ENCODE data around the gene CAPZA1. TPM values are rescaled to one million over a fixed set of nuclear protein-coding genes. Genes with fewer than 3 reads are reported as not detected.
"Not testable (repeated sequence)": the region's sequence is repeated elsewhere in the genome, so short reads cannot be mapped to it uniquely, and the experiment has no call there.

CAPZA1 gene
- total and polyA plus RNA-seq, 4 donors = 28.6 to 74.8 (median 48.9) TPM

DNA sequence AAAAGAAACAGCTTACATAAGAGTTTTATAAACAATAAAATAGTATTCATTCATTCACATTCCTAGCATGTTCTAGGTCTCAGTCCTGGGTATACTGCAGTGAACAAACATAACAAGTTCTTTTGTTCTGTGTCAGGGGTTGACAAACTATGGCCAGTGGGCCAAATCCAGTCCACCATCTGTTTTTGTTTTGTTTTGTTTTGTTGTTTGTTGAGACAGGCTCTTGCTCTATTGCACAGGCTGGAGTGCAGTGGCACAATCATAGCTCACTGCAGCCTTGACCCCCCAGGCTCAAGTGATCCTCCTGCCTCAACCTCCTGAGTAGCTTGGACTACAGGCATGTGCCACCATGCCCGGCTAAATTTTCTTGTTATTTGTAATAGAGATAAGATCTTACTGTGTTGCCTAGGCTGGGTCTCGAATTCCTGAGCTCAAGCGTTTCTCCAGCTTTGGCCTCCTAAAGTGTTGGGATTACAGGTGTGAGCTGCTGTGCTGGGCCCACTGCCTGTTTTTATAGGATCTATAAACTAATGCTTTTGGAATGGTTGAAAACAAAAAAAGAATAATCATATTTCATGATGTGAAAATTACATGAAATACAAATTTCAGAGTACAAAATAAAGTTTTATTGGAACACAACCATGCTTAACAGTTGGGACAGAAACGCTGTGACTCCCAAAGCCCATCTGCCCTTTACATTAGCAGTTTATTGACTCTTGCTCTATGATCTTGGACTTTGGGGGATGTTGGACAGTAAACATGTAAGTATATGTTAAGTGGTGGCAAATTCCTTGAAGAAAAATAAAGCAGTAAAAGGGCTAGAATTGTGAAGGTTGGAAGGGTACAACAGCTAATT, 17.9 kb downstream of the CAPZA1 start (continued):
- TF ChIP-seq REST (IDR thresholded peaks at IDR 0.05) (no peak), TAF1 (conservative IDR thresholded peaks at IDR 0.05) (no peak)

GRCh38 chr1:112638110-112638428, 18.4 kb downstream of the CAPZA1 start:
- H3K9me3 ChIP-seq (ENCODE audit: control insufficient read depth in 4 of 4, low read length in 3 of 4) = no peaks in the 10 kb centered on the region
- H3K27me3 ChIP-seq (ENCODE audit: control insufficient read depth in 4 of 4, insufficient read depth in 4 of 4, low read length in 3 of 4) = no peaks in the 10 kb centered on the region
- no peak overlapping the region for H3K27ac ChIP-seq (ENCODE audit: low read depth in 1 of 2, low read length in 2 of 2)
- no peak overlapping the region for H3K4me3 ChIP-seq (ENCODE audit: low read depth in 1 of 3, low read length in 3 of 3)
- 100% methylated on average over 1 of the region's 1 CpG for WGBS
- peaks cover 7 to 14% (median 12%) of the 10 kb centered on the region in 4 donors for H3K4me1 ChIP-seq (ENCODE audit: control insufficient read depth in 4 of 4, insufficient read depth in 4 of 4, low read length in 3 of 4)
- no peaks in the 10 kb centered on the region for H3K36me3 ChIP-seq (ENCODE audit: control insufficient read depth in 4 of 4, insufficient read depth in 3 of 4, low read depth in 1 of 4, low read length in 3 of 4)
- no peak overlapping the region for H3K9ac ChIP-seq (ENCODE audit: low read depth in 1 of 2, low read length in 2 of 2)
- no peak for DNase-seq (ENCODE audit: low spot score)
- TF ChIP-seq NR2F2 (IDR thresholded peaks at IDR 0.05) = no peak
- no peak for TF ChIP-seq CTCF (IDR thresholded peaks at IDR 0.05; ENCODE audit: low read depth, low read length, missing input control)
- no peak for TF ChIP-seq RXRA (IDR thresholded peaks at IDR 0.05)

GRCh38 chr1:112640437-112640836, 20.8 kb downstream of the CAPZA1 start:
- not testable (repeated sequence) for H3K27ac ChIP-seq (ENCODE audit: low read depth in 1 of 2, low read length in 2 of 2); H3K4me3 ChIP-seq (ENCODE audit: low read depth in 1 of 3, low read length in 3 of 3); H3K4me1 ChIP-seq (ENCODE audit: control insufficient read depth in 4 of 4, insufficient read depth in 4 of 4, low read length in 3 of 4); H3K36me3 ChIP-seq (ENCODE audit: control insufficient read depth in 4 of 4, insufficient read depth in 3 of 4, low read depth in 1 of 4, low read length in 3 of 4); H3K9me3 ChIP-seq (ENCODE audit: control insufficient read depth in 4 of 4, low read length in 3 of 4); H3K9ac ChIP-seq (ENCODE audit: low read depth in 1 of 2, low read length in 2 of 2); DNase-seq (ENCODE audit: low spot score); H3K27me3 ChIP-seq (ENCODE audit: control insufficient read depth in 4 of 4, insufficient read depth in 4 of 4, low read length in 3 of 4)
- 93% methylated on average over 23 of the region's 23 CpGs for WGBS

- H3K27ac ChIP-seq (ENCODE audit: low read depth in 1 of 2, low read length in 2 of 2) = no peak overlapping the region
- WGBS = 95% methylated on average over 2 of the region's 2 CpGs
- no peaks in the 10 kb centered on the region for H3K9me3 ChIP-seq (ENCODE audit: control insufficient read depth in 4 of 4, low read length in 3 of 4)
- peaks cover 2 to 8% (median 3%) of the 10 kb centered on the region in 4 donors for H3K36me3 ChIP-seq (ENCODE audit: control insufficient read depth in 4 of 4, insufficient read depth in 3 of 4, low read depth in 1 of 4, low read length in 3 of 4)
- no peak for DNase-seq (ENCODE audit: low spot score)
- H3K4me3 ChIP-seq (ENCODE audit: low read depth in 1 of 3, low read length in 3 of 3) = no peak overlapping the region
- H3K27me3 ChIP-seq (ENCODE audit: control insufficient read depth in 4 of 4, insufficient read depth in 4 of 4, low read length in 3 of 4) = no peaks in the 10 kb centered on the region
- peaks cover 0 to 2% (median 0%) of the 10 kb centered on the region in 4 donors for H3K4me1 ChIP-seq (ENCODE audit: control insufficient read depth in 4 of 4, insufficient read depth in 4 of 4, low read length in 3 of 4)
- no peak overlapping the region for H3K9ac ChIP-seq (ENCODE audit: low read depth in 1 of 2, low read length in 2 of 2)
- TF ChIP-seq TAF1 (conservative IDR thresholded peaks at IDR 0.05) (no peak), SP1 (IDR thresholded peaks at IDR 0.05) (no peak), RAD21 (IDR thresholded peaks at IDR 0.05) (no peak), JUND (IDR thresholded peaks at IDR 0.05) (no peak), CTCF (IDR thresholded peaks at IDR 0.05; ENCODE audit: low read depth, low read length, missing input control) (no peak)
- TF ChIP-seq, protein P1, sequence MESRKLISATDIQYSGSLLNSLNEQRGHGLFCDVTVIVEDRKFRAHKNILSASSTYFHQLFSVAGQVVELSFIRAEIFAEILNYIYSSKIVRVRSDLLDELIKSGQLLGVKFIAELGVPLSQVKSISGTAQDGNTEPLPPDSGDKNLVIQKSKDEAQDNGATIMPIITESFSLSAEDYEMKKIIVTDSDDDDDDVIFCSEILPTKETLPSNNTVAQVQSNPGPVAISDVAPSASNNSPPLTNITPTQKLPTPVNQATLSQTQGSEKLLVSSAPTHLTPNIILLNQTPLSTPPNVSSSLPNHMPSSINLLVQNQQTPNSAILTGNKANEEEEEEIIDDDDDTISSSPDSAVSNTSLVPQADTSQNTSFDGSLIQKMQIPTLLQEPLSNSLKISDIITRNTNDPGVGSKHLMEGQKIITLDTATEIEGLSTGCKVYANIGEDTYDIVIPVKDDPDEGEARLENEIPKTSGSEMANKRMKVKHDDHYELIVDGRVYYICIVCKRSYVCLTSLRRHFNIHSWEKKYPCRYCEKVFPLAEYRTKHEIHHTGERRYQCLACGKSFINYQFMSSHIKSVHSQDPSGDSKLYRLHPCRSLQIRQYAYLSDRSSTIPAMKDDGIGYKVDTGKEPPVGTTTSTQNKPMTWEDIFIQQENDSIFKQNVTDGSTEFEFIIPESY (IDR thresholded peaks at IDR 0.05) = no peak
- TF ChIP-seq, protein P2, sequence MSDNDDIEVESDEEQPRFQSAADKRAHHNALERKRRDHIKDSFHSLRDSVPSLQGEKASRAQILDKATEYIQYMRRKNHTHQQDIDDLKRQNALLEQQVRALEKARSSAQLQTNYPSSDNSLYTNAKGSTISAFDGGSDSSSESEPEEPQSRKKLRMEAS (IDR thresholded peaks at IDR 0.05) = no peak
Measured at GRCh38 chr1:112643080-112643479, 23.4 kb downstream of the CAPZA1 start.
